ENCODE results near the gene TLL2. TPM values are rescaled to one million over a fixed set of nuclear protein-coding genes. Genes with fewer than 3 reads are reported as not detected.
A peak's percentile ranks its signal among the peaks of the same experiment; 100 is the strongest.

Gene TLL2
- total and polyA plus RNA-seq, 3 donors from 2014 or later: 0.39 to 0.68 (median 0.67) TPM

- intact Hi-C loops (cut with DNase I; ENCODE audit: low total_unique reads): loop anchor here (10.0 kb wide), 1 partner anchor 122 kb away; no protein-coding TSS in a partner anchor
- DNase-seq: no peak
- no peaks in the 10 kb centered on the region for H3K27me3 ChIP-seq
- H3K4me3 ChIP-seq: no peak overlapping the region
- no peaks in the 10 kb centered on the region for H3K36me3 ChIP-seq (ENCODE audit: low read depth, missing control alignments)
- 76 to 87% methylated on average over 1 of the region's 1 CpG for WGBS, 2 donors
- H3K4me1 ChIP-seq: peaks cover 11% of the 10 kb centered on the region
- TF ChIP-seq, protein P1, sequence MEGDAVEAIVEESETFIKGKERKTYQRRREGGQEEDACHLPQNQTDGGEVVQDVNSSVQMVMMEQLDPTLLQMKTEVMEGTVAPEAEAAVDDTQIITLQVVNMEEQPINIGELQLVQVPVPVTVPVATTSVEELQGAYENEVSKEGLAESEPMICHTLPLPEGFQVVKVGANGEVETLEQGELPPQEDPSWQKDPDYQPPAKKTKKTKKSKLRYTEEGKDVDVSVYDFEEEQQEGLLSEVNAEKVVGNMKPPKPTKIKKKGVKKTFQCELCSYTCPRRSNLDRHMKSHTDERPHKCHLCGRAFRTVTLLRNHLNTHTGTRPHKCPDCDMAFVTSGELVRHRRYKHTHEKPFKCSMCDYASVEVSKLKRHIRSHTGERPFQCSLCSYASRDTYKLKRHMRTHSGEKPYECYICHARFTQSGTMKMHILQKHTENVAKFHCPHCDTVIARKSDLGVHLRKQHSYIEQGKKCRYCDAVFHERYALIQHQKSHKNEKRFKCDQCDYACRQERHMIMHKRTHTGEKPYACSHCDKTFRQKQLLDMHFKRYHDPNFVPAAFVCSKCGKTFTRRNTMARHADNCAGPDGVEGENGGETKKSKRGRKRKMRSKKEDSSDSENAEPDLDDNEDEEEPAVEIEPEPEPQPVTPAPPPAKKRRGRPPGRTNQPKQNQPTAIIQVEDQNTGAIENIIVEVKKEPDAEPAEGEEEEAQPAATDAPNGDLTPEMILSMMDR (IDR thresholded peaks at IDR 0.05): no peak
- TF ChIP-seq POLR2A (IDR thresholded peaks at IDR 0.05): no peak
- no peak overlapping the region for H3K27ac ChIP-seq
- no peaks in the 10 kb centered on the region for H3K9me3 ChIP-seq
Observed at GRCh38 chr10:96517284-96517683, 3.6 kb upstream of the TLL2 start.

DNA sequence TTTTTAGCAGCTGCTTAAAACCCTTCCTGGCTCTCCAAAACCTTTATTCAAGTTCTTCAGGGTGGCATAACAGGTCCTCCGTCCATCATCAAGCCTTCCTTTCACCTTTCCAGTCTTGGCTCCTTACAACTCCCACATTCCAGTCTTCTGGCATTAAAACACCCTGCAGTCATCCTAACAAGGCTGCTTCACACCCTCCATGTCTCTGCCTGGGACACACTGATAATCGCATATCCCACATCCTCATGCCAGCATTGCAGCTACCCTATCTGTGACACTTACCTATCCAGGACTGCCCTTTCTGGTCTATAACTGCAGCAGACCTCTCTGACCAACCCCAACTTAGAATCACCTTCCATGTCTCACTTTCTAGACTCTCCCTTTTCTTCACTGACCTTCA is 2.6 kb upstream of the TLL2 start:
- Histone ChIP-seq H3K27me3 (no peaks in the 10 kb centered on the region), H3K4me3 (no peak overlapping the region), H3K36me3 (ENCODE audit: low read depth, missing control alignments) (no peaks in the 10 kb centered on the region), H3K27ac (no peak overlapping the region), H3K9me3 (no peaks in the 10 kb centered on the region), H3K4me1 (peaks cover 15% of the 10 kb centered on the region)
- TF ChIP-seq POLR2A (IDR thresholded peaks at IDR 0.05): no peak
- TF ChIP-seq, protein P1 (IDR thresholded peaks at IDR 0.05): no peak
- DNase-seq: no peak
- 71 to 88% methylated on average over 2 of the region's 2 CpGs for WGBS, 2 donors
- intact Hi-C loops (cut with DNase I; ENCODE audit: low total_unique reads): loop anchor here (10.0 kb wide), 1 partner anchor 122 kb away; no protein-coding TSS in a partner anchor

DNA sequence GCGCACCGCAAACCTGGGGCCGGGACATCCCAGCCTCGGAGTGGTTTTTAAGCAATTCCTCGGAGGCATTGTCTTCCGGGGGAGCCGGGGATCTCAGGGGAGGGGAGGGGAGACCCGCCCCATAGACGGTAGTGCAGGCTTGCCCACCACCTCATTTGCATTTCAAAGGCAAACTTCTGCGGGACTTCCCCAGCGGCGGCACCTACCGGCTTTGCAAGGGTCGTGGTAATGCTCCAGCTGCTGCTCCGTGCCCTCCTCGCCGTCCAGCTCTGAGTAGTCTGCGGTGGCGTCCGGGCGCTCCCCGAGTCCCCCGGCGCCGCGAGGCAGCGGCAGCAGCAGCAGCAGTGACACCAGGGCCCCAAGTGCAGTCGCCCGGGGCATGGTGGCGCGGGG is 425 bp downstream of the TLL2 start:
- Histone ChIP-seq H3K36me3 (ENCODE audit: low read depth, missing control alignments) (no peaks in the 10 kb centered on the region), H3K4me3 (peak overlapping the region; percentile 40 to 50), H3K27ac (no peak overlapping the region), H3K4me1 (peaks cover 15% of the 10 kb centered on the region), H3K9me3 (no peaks in the 10 kb centered on the region), H3K27me3 (no peaks in the 10 kb centered on the region)
- TF ChIP-seq POLR2A (IDR thresholded peaks at IDR 0.05): no peak
- TF ChIP-seq, protein P1 (IDR thresholded peaks at IDR 0.05): no peak
- no peak for DNase-seq
- intact Hi-C loops (cut with DNase I; ENCODE audit: low total_unique reads): loop anchor here (10.0 kb wide), 1 partner anchor 118 kb away; no protein-coding TSS in a partner anchor
- 0% methylated on average over 1 to 31 of the region's 31 CpGs for WGBS, 2 donors

DNA sequence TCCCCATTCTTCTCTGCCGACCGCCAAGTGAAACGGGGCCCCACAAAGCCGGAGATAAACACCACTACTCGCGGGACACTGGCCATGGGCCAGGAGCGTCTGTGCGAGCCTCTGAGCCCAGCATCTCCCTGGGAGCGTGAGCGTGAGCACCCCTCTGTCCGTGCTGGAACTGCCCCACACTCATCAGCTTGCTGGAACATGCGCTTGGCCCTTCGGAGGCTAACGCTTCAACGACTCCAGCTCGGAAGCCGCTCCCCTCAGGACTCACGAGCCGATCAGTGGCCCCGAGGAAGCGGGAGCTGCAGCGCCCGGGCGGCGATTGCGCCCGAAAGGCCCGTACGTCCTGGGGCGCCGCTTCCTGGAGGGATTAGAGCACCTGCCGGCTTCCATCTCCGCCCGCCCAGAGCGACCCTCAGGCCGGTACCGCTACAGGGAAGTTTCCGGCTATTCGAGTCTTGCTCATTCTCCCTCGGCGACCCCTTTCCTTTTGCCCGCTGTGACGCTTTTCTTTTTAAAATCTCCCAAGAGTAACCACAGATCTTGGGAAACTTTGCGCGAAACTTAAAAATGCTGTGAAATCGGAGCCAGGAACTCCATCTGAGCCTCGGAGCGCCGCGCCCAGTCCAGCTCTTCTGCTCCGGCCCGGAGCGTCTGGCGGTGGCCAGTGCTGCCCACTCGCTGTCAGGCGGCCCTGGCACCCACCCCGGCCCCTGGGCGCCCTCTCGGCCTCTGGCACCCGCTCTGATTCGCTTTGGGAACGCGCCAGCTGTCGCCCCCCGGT is 1.0 kb downstream of the TLL2 start:
- intact Hi-C loops (cut with DNase I; ENCODE audit: low total_unique reads): loop anchor here (10.0 kb wide), 1 partner anchor 118 kb away; no protein-coding TSS in a partner anchor
- Histone ChIP-seq H3K9me3 (no peaks in the 10 kb centered on the region), H3K36me3 (ENCODE audit: low read depth, missing control alignments) (no peaks in the 10 kb centered on the region), H3K27ac (no peak overlapping the region), H3K27me3 (no peaks in the 10 kb centered on the region), H3K4me3 (peak overlapping the region; percentile 40 to 50), H3K4me1 (peaks cover 15% of the 10 kb centered on the region)
- WGBS, 2 donors: 1% methylated on average over 29 to 63 of the region's 65 CpGs
- DNase-seq: peak; percentile 21
- no peak for TF ChIP-seq POLR2A (IDR thresholded peaks at IDR 0.05)
- TF ChIP-seq, protein P1 (IDR thresholded peaks at IDR 0.05): no peak
